HCT116 (cell line): ENCODE results near the gene XYLT1. TPM values are rescaled to one million over a fixed set of nuclear protein-coding genes. Genes with fewer than 3 reads are reported as not detected.

ENCODE experiments used
- ATAC-seq: fragments of 200-7000 bp; cut with Tn5 transposase; 2 replicates; pipeline ENCODE4 v1.9.1; 2020; ENCODE audit warnings: mild to moderate bottlenecking, moderate library complexity
- BruUV-seq: library from RNA; stranded (reverse); fragments of 400-500 nt; replicated peaks from 2 replicates; lab custom pipeline; 2021; lab: Mats Ljungman, UMichigan
- CTCF ChIA-PET: fragments of 300-600 bp; sonication (Branson Sonifier 250); formaldehyde crosslinking; loops from one replicate; lab custom pipeline; 2021; ENCODE audit warnings: antibody characterized with exemption; lab: Charles Lee
- POLR2A ChIA-PET: fragments of 300-600, 350-600 bp; sonication (Branson Sonifier 250); formaldehyde crosslinking; loops from one replicate; lab custom pipeline; 2021; ENCODE audit warnings: antibody characterized with exemption; lab: Charles Lee
- RAD21 ChIA-PET, 2 experiments: fragments of 300-600 bp; sonication (Branson Sonifier 250); formaldehyde crosslinking; loops; one replicate each; lab custom pipeline; 2023; ENCODE audit warnings: low total read pairs in 2 of 2; ENCODE audit not compliant: uncharacterized antibody in 2 of 2, unreplicated experiment in 2 of 2, low non-redundant PET in 1 of 2; lab: Charles Lee
- DNase-seq: peaks from one replicate; pipeline ENCODE4 v3.0.0-alpha.2; 2010; ENCODE audit warnings: low read depth, low spot score
- H2AFZ ChIP-seq: fragments of 200-600 bp; shearing (Covaris generic), sonication (generic); 2 replicates; pipeline ENCODE4 v1.6.1; 2017; ENCODE audit warnings: low read depth, mixed run types, mixed read lengths, antibody characterized with exemption, low read length; ENCODE audit not compliant: poor library complexity, severe bottlenecking
- H3K27ac ChIP-seq: 2 replicates; pipeline ENCODE4 v1.5.1; 2012; ENCODE audit warnings: low read depth, low read length
- H3K27me3 ChIP-seq: fragments of 200-600 bp; sonication (generic); 2 replicates; pipeline ENCODE4 v1.6.1; 2016; ENCODE audit warnings: mixed run types, low read length, mixed read lengths; ENCODE audit not compliant: insufficient read depth
- H3K36me3 ChIP-seq, 2 experiments: fragments of 200-500 bp in 1 of 2; fragments of 200-600 bp in 1 of 2; sonication (Bioruptor generic) in 1 of 2; sonication (generic) in 1 of 2; 2 replicates each; pipeline versions ENCODE4 v1.5.1 to v1.6.1; 2014 to 2016; ENCODE audit warnings: low read length in 2 of 2, inconsistent platforms in 1 of 2, mixed read lengths in 1 of 2, mixed run types in 1 of 2; ENCODE audit not compliant: insufficient read depth in 2 of 2, control insufficient read depth in 1 of 2
- H3K4me1 ChIP-seq, 2 experiments: fragments of 200-600 bp in 1 of 2; sonication (generic) in 1 of 2; 2 replicates each; pipeline versions ENCODE4 v1.5.1 to v1.6.1; 2012 to 2017; ENCODE audit warnings: low read length in 2 of 2, inconsistent platforms in 1 of 2, mild to moderate bottlenecking in 1 of 2, mixed read lengths in 1 of 2, mixed run types in 1 of 2, moderate library complexity in 1 of 2; ENCODE audit not compliant: insufficient read depth in 2 of 2, control insufficient read depth in 1 of 2
- H3K4me2 ChIP-seq: fragments of 200-600 bp; sonication (generic); 2 replicates; pipeline ENCODE4 v1.6.1; 2017; ENCODE audit warnings: mixed run types, low read length, mixed read lengths
- H3K4me3 ChIP-seq, 2 experiments: fragments of 200-600 bp in 1 of 2; sonication (generic) in 1 of 2; replicated peaks in 1 of 2; 2 replicates each; pipeline ENCODE4 v1.5.1; 2011 to 2016; ENCODE audit warnings: low read length in 2 of 2, control low read depth in 1 of 2, low read depth in 1 of 2, mild to moderate bottlenecking in 1 of 2, mixed read lengths in 1 of 2, mixed run types in 1 of 2
- H3K79me2 ChIP-seq: fragments of 200-600 bp; sonication (generic); 2 replicates; pipeline ENCODE4 v1.6.1; 2017; ENCODE audit warnings: mild to moderate bottlenecking, mixed run types, low read length, moderate library complexity, mixed read lengths; ENCODE audit not compliant: insufficient read depth
- H3K9ac ChIP-seq: fragments of 200-600 bp; sonication (generic); 2 replicates; pipeline ENCODE4 v1.6.1; 2016; ENCODE audit warnings: low read length, mixed read lengths
- H3K9me2 ChIP-seq: fragments of 200-600 bp; sonication (generic), shearing (Covaris generic); 2 replicates; pipeline ENCODE4 v1.6.1; 2017; ENCODE audit warnings: mixed run types, mild to moderate bottlenecking, moderate library complexity; ENCODE audit not compliant: insufficient read depth
- H3K9me3 ChIP-seq, 2 experiments: fragments of 200-500 bp in 1 of 2; fragments of 200-600 bp in 1 of 2; sonication (Bioruptor generic) in 1 of 2; sonication (generic) in 1 of 2; 2 replicates each; pipeline ENCODE4 v1.6.1; 2014 to 2017; ENCODE audit warnings: low read length in 2 of 2, mixed read lengths in 2 of 2, inconsistent platforms in 1 of 2, low read depth in 1 of 2, mild to moderate bottlenecking in 1 of 2, mixed run types in 1 of 2, moderate library complexity in 1 of 2; ENCODE audit not compliant: control insufficient read depth in 1 of 2, insufficient read depth in 1 of 2
- H4K20me1 ChIP-seq: fragments of 200-600 bp; sonication (generic), shearing (Covaris generic); 2 replicates; pipeline ENCODE4 v1.6.1; 2017; ENCODE audit warnings: mixed run types, mild to moderate bottlenecking, moderate library complexity; ENCODE audit not compliant: insufficient read depth
- CBX3 ChIP-seq: IDR thresholded peaks from 2 replicates; pipeline ENCODE4 v1.6.1; 2012; ENCODE audit warnings: low read depth
- EGR1 ChIP-seq: IDR thresholded peaks from 2 replicates; pipeline ENCODE4 v1.6.1; 2012; ENCODE audit warnings: low read depth
- ELF1 ChIP-seq: IDR thresholded peaks from 2 replicates; pipeline ENCODE4 v1.6.1; 2012; ENCODE audit warnings: low read depth, borderline replicate concordance
- EZH2 ChIP-seq: fragments of 200-600 bp; sonication (generic); IDR thresholded peaks from 2 replicates; pipeline ENCODE4 v1.6.1; 2017; ENCODE audit warnings: antibody characterized with exemption, mixed run types
- FOSL1 ChIP-seq: IDR thresholded peaks from 2 replicates; pipeline ENCODE4 v1.6.1; 2012; ENCODE audit warnings: low read depth
- JUND ChIP-seq: IDR thresholded peaks from 2 replicates; pipeline ENCODE4 v1.6.1; 2012
- POLR2AphosphoS5 ChIP-seq: IDR thresholded peaks from 2 replicates; pipeline ENCODE4 v1.6.1; 2011; ENCODE audit warnings: mild to moderate bottlenecking, low read depth, low read length, moderate library complexity
- SIN3A ChIP-seq: IDR thresholded peaks from 2 replicates; pipeline ENCODE4 v1.6.1; 2012; ENCODE audit warnings: low read depth
- SRF ChIP-seq: IDR thresholded peaks from 2 replicates; pipeline ENCODE4 v1.6.1; 2012; ENCODE audit warnings: low read depth
- ZNF274 ChIP-seq: fragments of 200-500 bp; sonication (Bioruptor generic); IDR thresholded peaks from 2 replicates; pipeline ENCODE4 v1.6.1; 2014; ENCODE audit warnings: mild to moderate bottlenecking, low read depth, low read length, inconsistent platforms
- intact Hi-C: fragments of 100-400 bp; cut with micrococcal nuclease; formaldehyde crosslinking; loops from 2 replicates; pipeline ENCODE4 v1.10.0; 2022
- total RNA-seq: library from RNA; stranded (reverse); gene quantifications from one replicate; pipeline ENCODE4 v1.2.1, GENCODE V29; 2021; ENCODE audit not compliant: unreplicated experiment
- TF ChIP-seq, protein P1 (sequence below): IDR thresholded peaks from 2 replicates; pipeline ENCODE4 v1.6.1; 2012
- TF ChIP-seq, protein P2 (sequence below): IDR thresholded peaks from 2 replicates; pipeline ENCODE4 v1.6.1; 2011; ENCODE audit warnings: mild to moderate bottlenecking, low read length, moderate library complexity; ENCODE audit not compliant: insufficient replicate concordance; ENCODE audit errors: extremely low read depth
- TF ChIP-seq, protein P3 (sequence below), 3 experiments: fragments of 200-600 bp in 1 of 3; sonication (generic) in 1 of 3; IDR thresholded peaks in 2 of 3; conservative IDR thresholded peaks in 1 of 3; 2 replicates each; pipeline ENCODE4 v1.5.1; 2012 to 2017; ENCODE audit warnings: low read depth in 2 of 3, low read length in 2 of 3, antibody characterized with exemption in 1 of 3, borderline replicate concordance in 1 of 3, control low read depth in 1 of 3, mild to moderate bottlenecking in 1 of 3, mixed read lengths in 1 of 3, mixed run types in 1 of 3, moderate library complexity in 1 of 3; ENCODE audit not compliant: insufficient read depth in 1 of 3

Gene XYLT1
- total RNA-seq, 1 experiment from 2014 or later = 4.5 TPM

GRCh38 chr16:17199135-17199534 lies 271.6 kb downstream of the XYLT1 start:
- Histone ChIP-seq H4K20me1 (no peaks in the 10 kb centered on the region), H3K79me2 (no peaks in the 10 kb centered on the region), H3K9me3 (no peaks in the 10 kb centered on the region), H3K27me3 (peaks cover 8% of the 10 kb centered on the region; the same call in 1 of the 2 replicates), H3K4me3 (no peak overlapping the region), H3K4me2 (no peak overlapping the region), H3K36me3 (no peaks in the 10 kb centered on the region), H2AFZ (no peak overlapping the region), H3K27ac (no peak overlapping the region), H3K9me2 (no peaks in the 10 kb centered on the region), H3K4me1 (no peaks in the 10 kb centered on the region), H3K9ac (no peak overlapping the region)
- BruUV-seq = no TSS peak
- CTCF ChIA-PET = no interaction called here
- DNase-seq (no peak), ATAC-seq (no peak)
- POLR2A ChIA-PET = no interaction called here
- TF ChIP-seq SIN3A (no peak), ELF1 (no peak), ZNF274 (no peak), CBX3 (no peak), FOSL1 (no peak), EZH2 (no peak), EGR1 (no peak), JUND (no peak), SRF (no peak), POLR2AphosphoS5 (no peak)
- TF ChIP-seq, protein P1, sequence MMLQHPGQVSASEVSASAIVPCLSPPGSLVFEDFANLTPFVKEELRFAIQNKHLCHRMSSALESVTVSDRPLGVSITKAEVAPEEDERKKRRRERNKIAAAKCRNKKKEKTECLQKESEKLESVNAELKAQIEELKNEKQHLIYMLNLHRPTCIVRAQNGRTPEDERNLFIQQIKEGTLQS = no peak
- TF ChIP-seq, protein P2, sequence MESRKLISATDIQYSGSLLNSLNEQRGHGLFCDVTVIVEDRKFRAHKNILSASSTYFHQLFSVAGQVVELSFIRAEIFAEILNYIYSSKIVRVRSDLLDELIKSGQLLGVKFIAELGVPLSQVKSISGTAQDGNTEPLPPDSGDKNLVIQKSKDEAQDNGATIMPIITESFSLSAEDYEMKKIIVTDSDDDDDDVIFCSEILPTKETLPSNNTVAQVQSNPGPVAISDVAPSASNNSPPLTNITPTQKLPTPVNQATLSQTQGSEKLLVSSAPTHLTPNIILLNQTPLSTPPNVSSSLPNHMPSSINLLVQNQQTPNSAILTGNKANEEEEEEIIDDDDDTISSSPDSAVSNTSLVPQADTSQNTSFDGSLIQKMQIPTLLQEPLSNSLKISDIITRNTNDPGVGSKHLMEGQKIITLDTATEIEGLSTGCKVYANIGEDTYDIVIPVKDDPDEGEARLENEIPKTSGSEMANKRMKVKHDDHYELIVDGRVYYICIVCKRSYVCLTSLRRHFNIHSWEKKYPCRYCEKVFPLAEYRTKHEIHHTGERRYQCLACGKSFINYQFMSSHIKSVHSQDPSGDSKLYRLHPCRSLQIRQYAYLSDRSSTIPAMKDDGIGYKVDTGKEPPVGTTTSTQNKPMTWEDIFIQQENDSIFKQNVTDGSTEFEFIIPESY = no peak
- TF ChIP-seq, protein P3, sequence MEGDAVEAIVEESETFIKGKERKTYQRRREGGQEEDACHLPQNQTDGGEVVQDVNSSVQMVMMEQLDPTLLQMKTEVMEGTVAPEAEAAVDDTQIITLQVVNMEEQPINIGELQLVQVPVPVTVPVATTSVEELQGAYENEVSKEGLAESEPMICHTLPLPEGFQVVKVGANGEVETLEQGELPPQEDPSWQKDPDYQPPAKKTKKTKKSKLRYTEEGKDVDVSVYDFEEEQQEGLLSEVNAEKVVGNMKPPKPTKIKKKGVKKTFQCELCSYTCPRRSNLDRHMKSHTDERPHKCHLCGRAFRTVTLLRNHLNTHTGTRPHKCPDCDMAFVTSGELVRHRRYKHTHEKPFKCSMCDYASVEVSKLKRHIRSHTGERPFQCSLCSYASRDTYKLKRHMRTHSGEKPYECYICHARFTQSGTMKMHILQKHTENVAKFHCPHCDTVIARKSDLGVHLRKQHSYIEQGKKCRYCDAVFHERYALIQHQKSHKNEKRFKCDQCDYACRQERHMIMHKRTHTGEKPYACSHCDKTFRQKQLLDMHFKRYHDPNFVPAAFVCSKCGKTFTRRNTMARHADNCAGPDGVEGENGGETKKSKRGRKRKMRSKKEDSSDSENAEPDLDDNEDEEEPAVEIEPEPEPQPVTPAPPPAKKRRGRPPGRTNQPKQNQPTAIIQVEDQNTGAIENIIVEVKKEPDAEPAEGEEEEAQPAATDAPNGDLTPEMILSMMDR (IDR thresholded peaks at IDR 0.05 in 2 of 3, conservative IDR thresholded peaks at IDR 0.05 in 1 of 3; ENCODE audit: borderline replicate concordance in 1 of 3, insufficient read depth in 1 of 3, low read depth in 2 of 3, low read length in 2 of 3) = no peak
- intact Hi-C loops = no loop called here
- RAD21 ChIA-PET = no interaction called here
